GM12878 (cell line): Measurements from ENCODE around the gene YTHDC1. TPM values are rescaled to one million over a fixed set of nuclear protein-coding genes. Genes with fewer than 3 reads are reported as not detected.
A peak's percentile ranks its signal among the peaks of the same experiment; 100 is the strongest.

Source experiments
- ATAC-seq: fragments of 200-7000 bp; cut with Tn5 transposase; 3 replicates; pipeline ENCODE4 v1.9.1; 2020; ENCODE audit warnings: mild to moderate bottlenecking, moderate library complexity
- BruUV-seq: library from RNA; stranded (reverse); fragments of 400-500 nt; replicated peaks from 2 replicates; lab custom pipeline; 2021; lab: Mats Ljungman, UMichigan
- CTCF ChIA-PET: fragments of 300-600 bp; sonication (Branson Sonifier 250); formaldehyde crosslinking; extraction: SDS; loops from one replicate; lab custom pipeline; 2021; ENCODE audit warnings: inconsistent platforms; lab: Yijun Ruan, JAX
- POLR2A ChIA-PET: fragments of 350-600 bp; formaldehyde crosslinking; extraction: SDS; loops from one replicate; lab custom pipeline; 2021; ENCODE audit warnings: inconsistent platforms; lab: Charles Lee
- RAD21 ChIA-PET: fragments of 300-600 bp; sonication (Branson Sonifier 250); formaldehyde crosslinking; loops from one replicate; lab custom pipeline; 2023; ENCODE audit warnings: antibody characterized with exemption; ENCODE audit not compliant: unreplicated experiment; lab: Charles Lee
- SMC1A ChIA-PET: fragments of 300-600 bp; sonication (Branson Sonifier 250); formaldehyde crosslinking; loops from one replicate; lab custom pipeline; 2023; ENCODE audit not compliant: unreplicated experiment, uncharacterized antibody; lab: Charles Lee
- DNase-seq: peaks from one replicate; pipeline ENCODE4 v3.0.0-alpha.2; 2011; ENCODE audit warnings: low read depth, low spot score
- FAIRE-seq: peaks from 3 replicates; lab custom pipeline; 2011; peaks lifted over from hg19 to GRCh38; lab: Jason Lieb, UNC
- H2AFZ ChIP-seq: 2 replicates; pipeline ENCODE4 v1.6.0; 2011; ENCODE audit warnings: low read depth, low read length, control low read depth; ENCODE audit not compliant: control insufficient read depth
- H3K27ac ChIP-seq: 2 replicates; pipeline ENCODE4 v1.5.1; 2011; ENCODE audit warnings: control low read depth; ENCODE audit not compliant: control insufficient read depth, insufficient read depth
- H3K27me3 ChIP-seq, 2 experiments: replicated peaks in 1 of 2; 2 replicates each; pipeline versions ENCODE4 v1.6.0 to v1.6.1; 2011; ENCODE audit warnings: low read length in 1 of 2; ENCODE audit not compliant: control insufficient read depth in 2 of 2, insufficient read depth in 2 of 2
- H3K36me3 ChIP-seq, 2 experiments: 2 replicates each; pipeline ENCODE4 v1.5.1; 2011; ENCODE audit warnings: low read length in 1 of 2; ENCODE audit not compliant: control insufficient read depth in 2 of 2, insufficient read depth in 2 of 2
- H3K4me1 ChIP-seq: 2 replicates; pipeline ENCODE4 v1.6.1; 2011; ENCODE audit warnings: mild to moderate bottlenecking, low read length, moderate library complexity, mixed read lengths; ENCODE audit not compliant: control insufficient read depth, insufficient read depth
- H3K4me2 ChIP-seq: 2 replicates; pipeline ENCODE4 v1.6.0; 2011; ENCODE audit warnings: control low read depth; ENCODE audit not compliant: control insufficient read depth, insufficient read depth
- H3K4me3 ChIP-seq: fragments of 200-600 bp; sonication (generic); 2 replicates; pipeline ENCODE4 v1.5.1; 2016
- H3K79me2 ChIP-seq: 2 replicates; pipeline ENCODE4 v1.6.0; 2011; ENCODE audit warnings: low read length; ENCODE audit not compliant: control insufficient read depth, insufficient read depth
- H3K9ac ChIP-seq: 2 replicates; pipeline ENCODE4 v1.8.0; 2011; ENCODE audit warnings: low read length, control low read depth, mixed read lengths; ENCODE audit not compliant: control insufficient read depth, insufficient read depth
- H3K9me3 ChIP-seq: replicated peaks from 3 replicates; pipeline ENCODE4 v1.5.1; 2011; ENCODE audit warnings: mild to moderate bottlenecking, low read length; ENCODE audit not compliant: control insufficient read depth, insufficient read depth
- H4K20me1 ChIP-seq: 2 replicates; pipeline ENCODE4 v1.6.0; 2011; ENCODE audit not compliant: control insufficient read depth, insufficient read depth
- BCL3 ChIP-seq: IDR thresholded peaks from 2 replicates; pipeline ENCODE4 v1.6.1; 2011; ENCODE audit warnings: borderline replicate concordance, low read depth, mild to moderate bottlenecking, moderate library complexity, low read length; ENCODE audit not compliant: insufficient read depth, poor library complexity, severe bottlenecking
- CHD1 ChIP-seq: IDR thresholded peaks from 2 replicates; pipeline ENCODE4 v1.6.1; 2012; ENCODE audit warnings: low read depth, low read length, improper control_type of control experiment
- FOXM1 ChIP-seq: IDR thresholded peaks from 2 replicates; pipeline ENCODE4 v1.6.1; 2012; ENCODE audit warnings: low read depth, mild to moderate bottlenecking, inconsistent platforms, low read length, moderate library complexity
- GABPA ChIP-seq: IDR thresholded peaks from 2 replicates; pipeline ENCODE4 v1.6.1; 2014; ENCODE audit warnings: antibody characterized with exemption, low read depth, mild to moderate bottlenecking, inconsistent platforms
- IRF4 ChIP-seq: IDR thresholded peaks from 2 replicates; pipeline ENCODE4 v1.6.1; 2011; ENCODE audit warnings: low read depth, low read length
- JUNB ChIP-seq: IDR thresholded peaks from 2 replicates; pipeline ENCODE4 v1.6.1; 2016; ENCODE audit warnings: antibody characterized with exemption, mild to moderate bottlenecking
- KAT2A ChIP-seq: conservative IDR thresholded peaks from 2 replicates; pipeline ENCODE4 v1.6.1; 2011; ENCODE audit warnings: low read depth, low read length; ENCODE audit not compliant: control insufficient read depth
- LARP7 ChIP-seq: fragments of 450-650 bp; IDR thresholded peaks from 2 replicates; pipeline ENCODE4 v1.6.1; 2017; ENCODE audit warnings: mild to moderate bottlenecking
- USF2 ChIP-seq: IDR thresholded peaks from 2 replicates; pipeline ENCODE4 v1.6.1; 2011; ENCODE audit warnings: low read depth, low read length, improper control_type of control experiment, borderline replicate concordance
- WRNIP1 ChIP-seq: IDR thresholded peaks from 2 replicates; pipeline ENCODE4 v1.6.1; 2011; ENCODE audit warnings: low read depth, low read length, improper control_type of control experiment, borderline replicate concordance
- YY1 ChIP-seq: IDR thresholded peaks from 2 replicates; pipeline ENCODE4 v1.6.1; 2011; ENCODE audit warnings: low read depth, mild to moderate bottlenecking, low read length
- WGBS: methylation state at CpG from one replicate; pipeline ENCODE4 v1.1.6; 2016; ENCODE audit warnings: low lambda C conversion rate; ENCODE audit not compliant: insufficient replicate concordance, insufficient coverage; ENCODE audit errors: missing lambda C conversion rate; 5-methylcytosine and 5-hydroxymethylcytosine counted together
- in situ Hi-C: fragments of 300-500 bp; cut with MboI; formaldehyde crosslinking; loops from 9 replicates; pipeline ENCODE4 v1.14.3; 2018; ENCODE audit warnings: mixed read lengths
- intact Hi-C: fragments of 100-400 bp; cut with micrococcal nuclease; formaldehyde crosslinking; loops from one replicate; pipeline ENCODE4 v1.14.2; 2022; ENCODE audit not compliant: unreplicated experiment
- polyA plus RNA-seq, 11 experiments: library from polyadenylated mRNA; depleted of rRNA in 4 of 11; unstranded in 6 of 11; stranded (reverse) in 5 of 11; fragments of >200 nt; fragmentation: Nextera tagmentation in 4 of 11; fragmentation: Illumina TruSeq in 1 of 11; extraction: Ambion mirVana in 4 of 11; extraction: Trizol in 1 of 11; gene quantifications; 1 replicate in 1 of 11; 2 replicates in 10 of 11; pipeline versions ENCODE4 v1.2.1 to v1.2.3, GENCODE V29; 2011 to 2016; ENCODE audit warnings: inconsistent platforms in 2 of 11, missing spikeins in 2 of 11, low read depth in 1 of 11
- total RNA-seq, 4 experiments: library from RNA; depleted of rRNA in 3 of 4; stranded (reverse); fragments of >200 nt in 3 of 4; fragmentation: Illumina TruSeq in 1 of 4; extraction: Trizol in 1 of 4; gene quantifications; 2 replicates each; pipeline versions ENCODE4 v1.2.1 to v1.2.3, GENCODE V29; 2013 to 2021
- TF ChIP-seq, protein P1 (sequence below): fragments of 450-650 bp; IDR thresholded peaks from 2 replicates; pipeline ENCODE4 v1.6.1; 2017; ENCODE audit warnings: mild to moderate bottlenecking, moderate library complexity

The YTHDC1 gene
- total and polyA plus RNA-seq, 10 of the 15 experiments (the other 5 are each of a cell fraction or from before 2014, with no cell fraction given) = 18.7 to 83.2 (median 47.5) TPM

DNA sequence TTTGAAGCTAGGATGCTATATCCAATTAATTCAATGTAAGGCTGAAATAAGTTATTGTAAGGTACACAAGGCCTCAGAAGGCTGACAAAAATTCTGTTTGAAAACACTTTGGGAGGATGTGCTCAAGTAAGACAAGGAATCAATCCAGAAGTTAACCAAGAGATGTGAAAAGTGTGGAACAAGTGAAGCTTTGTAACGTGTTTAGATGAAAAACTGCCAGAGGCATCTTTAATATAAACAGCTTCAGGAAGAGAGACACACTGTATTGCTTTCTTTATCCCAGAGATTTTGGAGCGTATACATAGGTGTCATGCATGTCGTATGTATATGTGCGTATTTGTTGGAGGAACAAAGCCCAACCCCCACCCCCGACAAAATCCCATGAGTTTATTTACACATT lies 28.3 kb upstream of the YTHDC1 start (continued):
- TF ChIP-seq, protein P1, sequence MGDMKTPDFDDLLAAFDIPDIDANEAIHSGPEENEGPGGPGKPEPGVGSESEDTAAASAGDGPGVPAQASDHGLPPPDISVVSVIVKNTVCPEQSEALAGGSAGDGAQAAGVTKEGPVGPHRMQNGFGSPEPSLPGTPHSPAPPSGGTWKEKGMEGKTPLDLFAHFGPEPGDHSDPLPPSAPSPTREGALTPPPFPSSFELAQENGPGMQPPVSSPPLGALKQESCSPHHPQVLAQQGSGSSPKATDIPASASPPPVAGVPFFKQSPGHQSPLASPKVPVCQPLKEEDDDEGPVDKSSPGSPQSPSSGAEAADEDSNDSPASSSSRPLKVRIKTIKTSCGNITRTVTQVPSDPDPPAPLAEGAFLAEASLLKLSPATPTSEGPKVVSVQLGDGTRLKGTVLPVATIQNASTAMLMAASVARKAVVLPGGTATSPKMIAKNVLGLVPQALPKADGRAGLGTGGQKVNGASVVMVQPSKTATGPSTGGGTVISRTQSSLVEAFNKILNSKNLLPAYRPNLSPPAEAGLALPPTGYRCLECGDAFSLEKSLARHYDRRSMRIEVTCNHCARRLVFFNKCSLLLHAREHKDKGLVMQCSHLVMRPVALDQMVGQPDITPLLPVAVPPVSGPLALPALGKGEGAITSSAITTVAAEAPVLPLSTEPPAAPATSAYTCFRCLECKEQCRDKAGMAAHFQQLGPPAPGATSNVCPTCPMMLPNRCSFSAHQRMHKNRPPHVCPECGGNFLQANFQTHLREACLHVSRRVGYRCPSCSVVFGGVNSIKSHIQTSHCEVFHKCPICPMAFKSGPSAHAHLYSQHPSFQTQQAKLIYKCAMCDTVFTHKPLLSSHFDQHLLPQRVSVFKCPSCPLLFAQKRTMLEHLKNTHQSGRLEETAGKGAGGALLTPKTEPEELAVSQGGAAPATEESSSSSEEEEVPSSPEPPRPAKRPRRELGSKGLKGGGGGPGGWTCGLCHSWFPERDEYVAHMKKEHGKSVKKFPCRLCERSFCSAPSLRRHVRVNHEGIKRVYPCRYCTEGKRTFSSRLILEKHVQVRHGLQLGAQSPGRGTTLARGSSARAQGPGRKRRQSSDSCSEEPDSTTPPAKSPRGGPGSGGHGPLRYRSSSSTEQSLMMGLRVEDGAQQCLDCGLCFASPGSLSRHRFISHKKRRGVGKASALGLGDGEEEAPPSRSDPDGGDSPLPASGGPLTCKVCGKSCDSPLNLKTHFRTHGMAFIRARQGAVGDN = no peak
- TF ChIP-seq WRNIP1 (no peak), GABPA (no peak)
- TF ChIP-seq, all 136 proteins: peak for 0

- Histone ChIP-seq H3K27ac (no peak overlapping the region), H3K36me3 (no peaks in the 10 kb centered on the region), H2AFZ (no peak overlapping the region), H3K9me3 (no peaks in the 10 kb centered on the region), H4K20me1 (no peaks in the 10 kb centered on the region), H3K79me2 (no peaks in the 10 kb centered on the region), H3K4me3 (no peak overlapping the region), H3K9ac (no peak overlapping the region), H3K4me2 (0 out of 2 replicates have a peak overlapping the region, but pooled peaks have one; percentile 43), H3K27me3 (no peaks in the 10 kb centered on the region; a peak in 1 of 4 replicates), H3K4me1 (no peaks in the 10 kb centered on the region)
- ChIA-PET POLR2A (interaction anchor here (0.6 kb wide), 1 partner anchor 27 kb away, joined by 3 read pairs; no protein-coding TSS in a partner anchor), CTCF (interaction anchor here (0.5 to 5.6 kb wide), 23 partner anchors 9 to 794 kb away, joined by 3 to 95 read pairs (median 3); no protein-coding TSS in a partner anchor), RAD21 (interaction anchor here (1.4 to 3.2 kb wide), 2 partner anchors 32 to 103 kb away, joined by 3 to 33 read pairs; no protein-coding TSS in a partner anchor), SMC1A (interaction anchor here (0.6 to 4.6 kb wide), 6 partner anchors 32 to 117 kb away, joined by 3 to 37 read pairs (median 4); no protein-coding TSS in a partner anchor)
- FAIRE-seq (peak; percentile 90), ATAC-seq (peak; percentile 91), DNase-seq (no peak)
- in situ Hi-C loops (loop anchor here (25.0 kb wide), 1 partner anchor 261 kb away; no protein-coding TSS in a partner anchor), intact Hi-C loops (loop anchor here (1.0 kb wide), 1 partner anchor 104 kb away; no protein-coding TSS in a partner anchor)
- WGBS = 21% methylated on average over 19 of the region's 19 CpGs
- BruUV-seq = no TSS peak
- TF ChIP-seq LARP7 = no peak
- no peak for TF ChIP-seq BCL3
- TF ChIP-seq YY1 = peak; percentile 49; the same call in 1 of the 2 replicates
- no peak for TF ChIP-seq IRF4
- no peak for TF ChIP-seq CHD1
- no peak for TF ChIP-seq KAT2A
- TF ChIP-seq USF2 = no peak
- no peak for TF ChIP-seq FOXM1
- no peak for TF ChIP-seq JUNB
Measured at GRCh38 chr4:68375667-68376559, 26.0 kb upstream of the YTHDC1 start.
